Loucy (cell line): ENCODE data around the gene APBB3.

Experiments used
- H2AFZ ChIP-seq: fragments of 200-600 bp; sonication (generic); 2 replicates; pipeline ENCODE4 v1.6.0; 2016; ENCODE audit warnings: antibody characterized with exemption, mild to moderate bottlenecking, low read length, moderate library complexity
- H3F3A ChIP-seq: fragments of 200-600 bp; 2 replicates; pipeline ENCODE4 v1.6.0; 2016; ENCODE audit warnings: antibody characterized with exemption, low read depth, mild to moderate bottlenecking
- H3K27me3 ChIP-seq: fragments of 200-600 bp; sonication (generic); 2 replicates; pipeline ENCODE4 v1.6.1; 2014; ENCODE audit warnings: low read length, mild to moderate bottlenecking; ENCODE audit not compliant: insufficient read depth, poor library complexity, severe bottlenecking
- H3K36me3 ChIP-seq: fragments of 200-600 bp; sonication (generic); 2 replicates; pipeline ENCODE4 v1.6.1; 2016; ENCODE audit warnings: low read length; ENCODE audit not compliant: insufficient read depth
- H3K4me1 ChIP-seq: fragments of 200-600 bp; sonication (generic); 2 replicates; pipeline ENCODE4 v1.5.1; 2014; ENCODE audit warnings: low read length, mild to moderate bottlenecking; ENCODE audit not compliant: insufficient read depth, poor library complexity, severe bottlenecking
- H3K4me2 ChIP-seq: fragments of 200-600 bp; sonication (generic); 2 replicates; pipeline ENCODE4 v1.6.0; 2014; ENCODE audit warnings: antibody characterized with exemption, low read length, low read depth, mild to moderate bottlenecking; ENCODE audit not compliant: poor library complexity, severe bottlenecking
- H3K4me3 ChIP-seq: fragments of 200-600 bp; sonication (generic); 2 replicates; pipeline ENCODE4 v1.5.1; 2014; ENCODE audit warnings: low read length, mild to moderate bottlenecking, mixed read lengths; ENCODE audit not compliant: poor library complexity, severe bottlenecking
- H3K79me2 ChIP-seq: fragments of 200-600 bp; sonication (generic); 2 replicates; pipeline ENCODE4 v1.6.1; 2014; ENCODE audit warnings: low read length; ENCODE audit not compliant: insufficient read depth
- H3K9ac ChIP-seq: fragments of 200-600 bp; sonication (generic); 2 replicates; pipeline ENCODE4 v1.6.0; 2014; ENCODE audit warnings: mild to moderate bottlenecking, low read depth, low read length, moderate library complexity; ENCODE audit not compliant: poor library complexity, severe bottlenecking
- H3K9me2 ChIP-seq: fragments of 200-600 bp; sonication (generic); replicated peaks from 2 replicates; pipeline ENCODE4 v1.6.1; 2016; ENCODE audit warnings: low read depth, low read length, mixed read lengths
- H3K9me3 ChIP-seq: fragments of 200-600 bp; sonication (generic); 2 replicates; pipeline ENCODE4 v1.6.1; 2014; ENCODE audit warnings: mild to moderate bottlenecking, antibody characterized with exemption, low read length, low read depth; ENCODE audit not compliant: insufficient read depth
- H4K20me1 ChIP-seq: fragments of 200-600 bp; sonication (generic); 2 replicates; pipeline ENCODE4 v1.6.0; 2014; ENCODE audit warnings: antibody characterized with exemption, low read length, mild to moderate bottlenecking; ENCODE audit not compliant: insufficient read depth, poor library complexity, severe bottlenecking
- CTCF ChIP-seq: fragments of 200-600 bp; sonication (generic); conservative IDR thresholded peaks from 2 replicates; pipeline ENCODE4 v1.5.1; 2014; ENCODE audit warnings: mild to moderate bottlenecking, antibody characterized with exemption, low read length
- EZH2phosphoT487 ChIP-seq: fragments of 200-600 bp; IDR thresholded peaks from 2 replicates; pipeline ENCODE4 v1.6.1; 2018; ENCODE audit warnings: antibody characterized with exemption, mild to moderate bottlenecking, moderate library complexity, borderline replicate concordance

The APBB3 gene

GRCh38 chr5:140565024-140565779, 804 bp upstream of the APBB3 start:
- peaks cover 6% of the 10 kb centered on the region for H4K20me1 ChIP-seq
- peaks cover 3% of the 10 kb centered on the region; the same call in 1 of the 2 replicates for H3K36me3 ChIP-seq
- peak overlapping the region; percentile 99 for H3K4me3 ChIP-seq
- peak overlapping the region; percentile 86 for H2AFZ ChIP-seq
- H3K9me3 ChIP-seq: no peaks in the 10 kb centered on the region
- H3K9ac ChIP-seq: peak overlapping the region; percentile 97
- peaks cover 28% of the 10 kb centered on the region for H3K4me1 ChIP-seq
- H3K27me3 ChIP-seq: no peaks in the 10 kb centered on the region
- TF ChIP-seq EZH2phosphoT487: no peak
- H3K9me2 ChIP-seq: no peaks in the 10 kb centered on the region
- H3K4me2 ChIP-seq: peak overlapping the region; percentile 87
- no peaks in the 10 kb centered on the region for H3F3A ChIP-seq
- peaks cover 47% of the 10 kb centered on the region for H3K79me2 ChIP-seq

GRCh38 chr5:140563596-140563995, 802 bp downstream of the APBB3 start:
- H2AFZ ChIP-seq: no peak overlapping the region
- peak overlapping the region; percentile 99 for H3K4me3 ChIP-seq
- no peaks in the 10 kb centered on the region for H3K9me3 ChIP-seq
- peaks cover 28% of the 10 kb centered on the region for H3K4me1 ChIP-seq
- peaks cover 3% of the 10 kb centered on the region; the same call in 1 of the 2 replicates for H3K36me3 ChIP-seq
- H3K4me2 ChIP-seq: peak overlapping the region; percentile 87
- H3K9me2 ChIP-seq: no peaks in the 10 kb centered on the region
- H3K27me3 ChIP-seq: no peaks in the 10 kb centered on the region
- TF ChIP-seq CTCF (no peak), EZH2phosphoT487 (no peak)
- no peaks in the 10 kb centered on the region for H3F3A ChIP-seq
- H4K20me1 ChIP-seq: peaks cover 6% of the 10 kb centered on the region
- peaks cover 47% of the 10 kb centered on the region for H3K79me2 ChIP-seq
- H3K9ac ChIP-seq: peak overlapping the region; percentile 97

DNA sequence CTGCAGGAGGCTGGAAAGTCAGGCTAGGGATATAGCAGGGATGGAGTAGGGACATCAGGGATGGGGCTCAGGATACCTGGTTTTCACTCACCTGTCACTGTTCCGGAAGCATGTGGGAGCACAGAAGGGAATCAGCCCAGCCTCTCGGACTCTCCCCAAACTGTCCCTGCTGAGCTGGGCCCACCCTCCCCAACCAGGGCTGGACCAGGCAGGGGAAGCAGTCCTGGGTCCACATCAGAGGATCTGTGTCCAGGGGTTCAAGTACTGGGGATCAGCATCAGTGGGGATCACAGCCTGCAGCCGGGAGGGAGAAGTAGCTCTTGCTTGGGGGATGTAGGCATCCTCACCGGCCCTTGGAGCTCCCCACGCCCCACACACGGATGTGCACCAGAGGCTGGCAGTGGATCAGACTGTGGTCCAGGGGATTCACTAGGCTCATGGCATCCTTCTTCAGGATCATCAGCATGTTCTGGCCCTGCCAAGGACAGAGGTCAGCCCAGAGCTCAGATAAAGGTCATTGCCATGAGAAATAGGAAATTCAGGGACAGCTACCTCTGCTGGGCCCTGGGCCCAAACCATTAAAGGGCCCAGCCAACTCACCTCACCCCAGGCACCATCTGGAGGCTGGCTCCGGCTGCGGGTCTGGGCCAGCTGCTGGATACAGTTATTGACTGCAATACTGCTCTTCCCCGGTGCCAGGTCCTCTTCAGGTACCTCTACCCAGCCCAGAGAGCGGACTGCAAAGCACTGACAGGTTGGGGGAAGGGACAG, 2.5 kb downstream of the APBB3 start:
- no peaks in the 10 kb centered on the region for H3K9me3 ChIP-seq
- peaks cover 2% of the 10 kb centered on the region for H3K27me3 ChIP-seq
- H4K20me1 ChIP-seq: peaks cover 6% of the 10 kb centered on the region
- no peak overlapping the region for H2AFZ ChIP-seq
- no peak overlapping the region for H3K4me3 ChIP-seq
- H3K9ac ChIP-seq: no peak overlapping the region
- H3K4me1 ChIP-seq: peaks cover 37% of the 10 kb centered on the region
- peak overlapping the region; percentile 12 for H3K4me2 ChIP-seq
- no peaks in the 10 kb centered on the region for H3F3A ChIP-seq
- H3K36me3 ChIP-seq: no peaks in the 10 kb centered on the region
- H3K9me2 ChIP-seq: no peaks in the 10 kb centered on the region
- TF ChIP-seq CTCF (no peak), EZH2phosphoT487 (no peak)
- peaks cover 43% of the 10 kb centered on the region for H3K79me2 ChIP-seq
